ENCODE measurements around the gene TUBD1. TPM values are rescaled to one million over a fixed set of nuclear protein-coding genes. Genes with fewer than 3 reads are reported as not detected.

TUBD1 gene
- polyA plus RNA-seq, 1 donor (not counting 4 experiments of a cell fraction or from before 2014, with no cell fraction given), result 7.6 TPM

DNA sequence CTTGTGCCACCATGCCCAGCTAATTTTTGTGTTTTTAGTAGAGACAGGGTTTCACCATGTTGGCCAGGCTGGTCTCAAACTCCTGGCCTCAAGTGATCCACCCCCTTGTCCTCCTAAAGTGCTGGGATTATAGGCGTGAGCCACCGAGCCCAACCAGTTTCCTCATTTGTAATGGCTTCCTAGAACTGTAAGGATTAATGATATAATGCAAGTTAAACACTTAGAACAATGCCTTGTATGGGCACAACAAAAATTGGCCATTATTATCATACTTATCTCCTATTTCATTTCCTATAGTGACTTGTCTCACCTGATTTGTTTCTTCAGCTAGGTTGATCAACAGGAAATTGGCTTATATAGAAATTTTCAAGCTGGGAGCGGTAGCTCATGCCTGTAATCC is 14.1 kb downstream of the TUBD1 start:
- no peak overlapping the region for H3K9ac ChIP-seq (ENCODE audit: control insufficient read depth, extremely low read depth, insufficient read depth, low read length)
- peaks cover 0 to 2% of the 10 kb centered on the region in 2 experiments for H3K36me3 ChIP-seq (ENCODE audit: control insufficient read depth in 2 of 2, extremely low read depth in 1 of 2, insufficient read depth in 2 of 2, low read length in 2 of 2)
- no peak for TF ChIP-seq EZH2 (IDR thresholded peaks at IDR 0.05; ENCODE audit: low read length)
- TF ChIP-seq, protein P1, sequence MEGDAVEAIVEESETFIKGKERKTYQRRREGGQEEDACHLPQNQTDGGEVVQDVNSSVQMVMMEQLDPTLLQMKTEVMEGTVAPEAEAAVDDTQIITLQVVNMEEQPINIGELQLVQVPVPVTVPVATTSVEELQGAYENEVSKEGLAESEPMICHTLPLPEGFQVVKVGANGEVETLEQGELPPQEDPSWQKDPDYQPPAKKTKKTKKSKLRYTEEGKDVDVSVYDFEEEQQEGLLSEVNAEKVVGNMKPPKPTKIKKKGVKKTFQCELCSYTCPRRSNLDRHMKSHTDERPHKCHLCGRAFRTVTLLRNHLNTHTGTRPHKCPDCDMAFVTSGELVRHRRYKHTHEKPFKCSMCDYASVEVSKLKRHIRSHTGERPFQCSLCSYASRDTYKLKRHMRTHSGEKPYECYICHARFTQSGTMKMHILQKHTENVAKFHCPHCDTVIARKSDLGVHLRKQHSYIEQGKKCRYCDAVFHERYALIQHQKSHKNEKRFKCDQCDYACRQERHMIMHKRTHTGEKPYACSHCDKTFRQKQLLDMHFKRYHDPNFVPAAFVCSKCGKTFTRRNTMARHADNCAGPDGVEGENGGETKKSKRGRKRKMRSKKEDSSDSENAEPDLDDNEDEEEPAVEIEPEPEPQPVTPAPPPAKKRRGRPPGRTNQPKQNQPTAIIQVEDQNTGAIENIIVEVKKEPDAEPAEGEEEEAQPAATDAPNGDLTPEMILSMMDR (optimal IDR thresholded peaks at IDR 0.05 in 1 of 3, IDR thresholded peaks at IDR 0.05 in 1 of 3, conservative IDR thresholded peaks at IDR 0.05 in 1 of 3; ENCODE audit: extremely low read depth in 1 of 3, insufficient read depth in 2 of 3, low read length in 3 of 3), result no peak
- no peaks in the 10 kb centered on the region for H3K9me1 ChIP-seq (ENCODE audit: control insufficient read depth, extremely low read depth, insufficient read depth, low read length)
- no peaks in the 10 kb centered on the region for H3K27me3 ChIP-seq (ENCODE audit: control insufficient read depth, extremely low read depth, insufficient read depth, low read length)
- H3K4me3 ChIP-seq (ENCODE audit: control insufficient read depth in 2 of 3, extremely low read depth in 1 of 3, insufficient read depth in 2 of 3, low read depth in 1 of 3, low read length in 3 of 3), result no peak overlapping the region
- no peaks in the 10 kb centered on the region for H4K20me1 ChIP-seq (ENCODE audit: control insufficient read depth, extremely low read depth, insufficient read depth, low read length)
- H3K4me2 ChIP-seq (ENCODE audit: control insufficient read depth, extremely low read depth, insufficient read depth, low read depth, low read length), result no peak overlapping the region
- dilution Hi-C loops (cut with MboI; ENCODE audit: extremely low pct_ligation_motif_present, low sequenced_read_pairs), result no loop called here
- no peaks in the 10 kb centered on the region for H3K79me2 ChIP-seq (ENCODE audit: control insufficient read depth, insufficient read depth, low read length)
- H2AFZ ChIP-seq (ENCODE audit: control insufficient read depth, low read length), result no peak overlapping the region
- no peaks in the 10 kb centered on the region for H3K9me3 ChIP-seq (ENCODE audit: control insufficient read depth, low read depth, low read length)
- FAIRE-seq, result no peak
- no peaks in the 10 kb centered on the region for H3K4me1 ChIP-seq (ENCODE audit: control insufficient read depth, extremely low read depth, insufficient read depth, low read length)
- H3K27ac ChIP-seq (ENCODE audit: control insufficient read depth, insufficient read depth, low read length), result no peak overlapping the region
- DNase-seq (ENCODE audit: low read depth, low spot score), result no peak

DNA sequence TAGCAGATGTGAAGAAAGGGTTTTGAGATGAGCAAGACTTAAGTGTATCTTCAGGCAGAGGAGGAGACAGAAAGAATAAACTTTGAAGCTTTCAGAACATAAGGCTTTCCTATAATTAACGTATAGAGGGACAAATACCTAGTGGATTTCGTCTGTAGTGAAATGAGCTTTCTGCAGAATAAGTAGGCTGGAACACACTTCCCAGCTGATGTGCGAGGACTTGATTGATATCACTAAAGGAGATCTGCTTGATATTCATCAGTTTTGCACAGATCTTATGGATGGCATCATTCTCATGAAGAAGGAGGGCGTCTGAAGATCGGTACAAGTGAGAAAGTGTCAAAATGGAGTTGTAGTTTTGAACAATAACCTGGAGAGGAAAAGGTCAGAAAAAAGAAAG is 14.8 kb downstream of the TUBD1 start:
- no peak overlapping the region for H3K27ac ChIP-seq (ENCODE audit: control insufficient read depth, insufficient read depth, low read length)
- no peak for FAIRE-seq
- H3K9me3 ChIP-seq (ENCODE audit: control insufficient read depth, low read depth, low read length), result no peaks in the 10 kb centered on the region
- no peak for DNase-seq (ENCODE audit: low read depth, low spot score)
- no peaks in the 10 kb centered on the region for H3K9me1 ChIP-seq (ENCODE audit: control insufficient read depth, extremely low read depth, insufficient read depth, low read length)
- H3K4me3 ChIP-seq (ENCODE audit: control insufficient read depth in 2 of 3, extremely low read depth in 1 of 3, insufficient read depth in 2 of 3, low read depth in 1 of 3, low read length in 3 of 3), result no peak overlapping the region
- H2AFZ ChIP-seq (ENCODE audit: control insufficient read depth, low read length), result no peak overlapping the region
- dilution Hi-C loops (cut with MboI; ENCODE audit: extremely low pct_ligation_motif_present, low sequenced_read_pairs), result no loop called here
- H4K20me1 ChIP-seq (ENCODE audit: control insufficient read depth, extremely low read depth, insufficient read depth, low read length), result no peaks in the 10 kb centered on the region
- TF ChIP-seq, protein P1 (optimal IDR thresholded peaks at IDR 0.05 in 1 of 3, IDR thresholded peaks at IDR 0.05 in 1 of 3, conservative IDR thresholded peaks at IDR 0.05 in 1 of 3; ENCODE audit: extremely low read depth in 1 of 3, insufficient read depth in 2 of 3, low read length in 3 of 3), result no peak
- H3K9ac ChIP-seq (ENCODE audit: control insufficient read depth, extremely low read depth, insufficient read depth, low read length), result no peak overlapping the region
- no peaks in the 10 kb centered on the region for H3K4me1 ChIP-seq (ENCODE audit: control insufficient read depth, extremely low read depth, insufficient read depth, low read length)
- H3K79me2 ChIP-seq (ENCODE audit: control insufficient read depth, insufficient read depth, low read length), result no peaks in the 10 kb centered on the region
- no peak overlapping the region for H3K4me2 ChIP-seq (ENCODE audit: control insufficient read depth, extremely low read depth, insufficient read depth, low read depth, low read length)
- peaks cover 0 to 2% of the 10 kb centered on the region in 2 experiments for H3K36me3 ChIP-seq (ENCODE audit: control insufficient read depth in 2 of 2, extremely low read depth in 1 of 2, insufficient read depth in 2 of 2, low read length in 2 of 2)
- H3K27me3 ChIP-seq (ENCODE audit: control insufficient read depth, extremely low read depth, insufficient read depth, low read length), result no peaks in the 10 kb centered on the region

All from keratinocyte (primary cell).